Upper lobe of right lung (tissue), 1 donor: Measurements from ENCODE around the gene ZCRB1. TPM values are rescaled to one million over a fixed set of nuclear protein-coding genes. Genes with fewer than 3 reads are reported as not detected.
"Not testable (repeated sequence)": the region's sequence is repeated elsewhere in the genome, so short reads cannot be mapped to it uniquely, and the experiment has no call there.

ENCODE experiments used
- ATAC-seq: fragments of 200-7000 bp; cut with Tn5 transposase; one replicate; pipeline ENCODE4 v1.9.1; 2020; ENCODE audit warnings: mild to moderate bottlenecking, moderate library complexity
- DNase-seq: peaks from one replicate; pipeline ENCODE4 v3.0.0-alpha.2; 2020
- H3K27ac ChIP-seq: fragments of 200-600 bp; one replicate; pipeline ENCODE4 v1.8.0; 2022
- H3K27me3 ChIP-seq: fragments of 200-600 bp; one replicate; pipeline ENCODE4 v1.8.0; 2022; ENCODE audit warnings: mild to moderate bottlenecking
- H3K36me3 ChIP-seq: fragments of 200-600 bp; one replicate; pipeline ENCODE4 v1.8.0; 2022
- H3K4me1 ChIP-seq: fragments of 200-600 bp; one replicate; pipeline ENCODE4 v1.8.0; 2022
- H3K4me3 ChIP-seq: fragments of 200-600 bp; one replicate; pipeline ENCODE4 v1.8.0; 2022; ENCODE audit warnings: mild to moderate bottlenecking
- H3K9me3 ChIP-seq: fragments of 200-600 bp; one replicate; pipeline ENCODE4 v1.8.0; 2022
- intact Hi-C: fragments of 100-400 bp; cut with DNase I; formaldehyde crosslinking; loops from one replicate; pipeline ENCODE4 v1.11.0; 2022
- total RNA-seq: library from RNA; stranded (reverse); fragmentation: NEBNext Ultra II Directional; extraction: Animal tissue kit (Norgen Biotek cat#: 25700); gene quantifications from one replicate; pipeline ENCODE4 v1.2.1, GENCODE V29; 2021
- TF ChIP-seq, protein P1 (sequence below): fragments of 200-600 bp; IDR thresholded peaks from one replicate; pipeline ENCODE4 v1.8.0; 2022; ENCODE audit warnings: antibody characterized with exemption
- donor health status: DM: no; HTN: yes; CAD: no; lungs with severe emphysema.

The ZCRB1 gene
- total RNA-seq, 1 donor from 2014 or later = 36.2 TPM

DNA sequence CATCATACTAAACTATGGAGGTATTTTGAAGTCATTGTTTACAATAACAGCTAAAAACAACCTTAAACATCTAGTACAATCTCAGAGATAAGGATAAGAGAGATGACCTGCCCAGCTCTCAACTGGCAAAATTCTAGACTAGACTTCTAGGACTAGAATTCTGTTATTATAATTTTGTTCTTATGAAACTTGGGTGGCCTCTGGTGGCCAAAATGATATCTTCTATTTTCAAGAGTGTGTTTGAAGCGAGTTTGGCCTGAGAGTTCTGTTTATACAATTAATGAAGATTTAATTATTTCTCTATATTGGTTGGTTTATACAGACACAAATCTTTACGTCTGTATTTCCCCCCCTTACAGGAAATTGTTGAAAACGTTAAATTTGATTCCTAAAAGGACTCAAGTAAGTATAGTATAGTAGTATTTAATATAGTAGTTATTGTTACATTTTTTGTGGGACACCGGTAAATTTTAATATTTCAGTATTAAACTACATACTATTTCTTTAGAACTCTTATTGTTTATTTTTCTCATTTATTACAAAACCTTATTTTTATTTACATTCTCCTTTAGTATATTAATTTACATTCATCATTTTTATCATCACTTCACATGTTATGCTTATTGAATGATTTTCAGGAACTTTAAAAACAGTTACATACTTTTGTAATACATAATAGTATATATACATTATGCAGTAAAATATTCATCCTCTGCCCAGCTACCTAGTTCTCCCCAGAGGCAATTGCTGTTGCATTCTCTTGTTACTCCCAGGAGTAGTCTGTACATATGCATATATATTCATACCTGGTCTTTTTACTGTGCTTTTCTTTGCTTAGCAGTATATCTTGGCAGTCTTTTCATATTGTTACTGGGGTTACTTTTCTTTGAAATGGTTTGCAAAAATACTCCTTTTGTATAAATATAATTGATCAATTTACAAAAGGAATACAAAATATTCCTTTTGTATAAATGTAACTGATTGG, 6.7 kb upstream of the ZCRB1 start:
- TF ChIP-seq, protein P1, sequence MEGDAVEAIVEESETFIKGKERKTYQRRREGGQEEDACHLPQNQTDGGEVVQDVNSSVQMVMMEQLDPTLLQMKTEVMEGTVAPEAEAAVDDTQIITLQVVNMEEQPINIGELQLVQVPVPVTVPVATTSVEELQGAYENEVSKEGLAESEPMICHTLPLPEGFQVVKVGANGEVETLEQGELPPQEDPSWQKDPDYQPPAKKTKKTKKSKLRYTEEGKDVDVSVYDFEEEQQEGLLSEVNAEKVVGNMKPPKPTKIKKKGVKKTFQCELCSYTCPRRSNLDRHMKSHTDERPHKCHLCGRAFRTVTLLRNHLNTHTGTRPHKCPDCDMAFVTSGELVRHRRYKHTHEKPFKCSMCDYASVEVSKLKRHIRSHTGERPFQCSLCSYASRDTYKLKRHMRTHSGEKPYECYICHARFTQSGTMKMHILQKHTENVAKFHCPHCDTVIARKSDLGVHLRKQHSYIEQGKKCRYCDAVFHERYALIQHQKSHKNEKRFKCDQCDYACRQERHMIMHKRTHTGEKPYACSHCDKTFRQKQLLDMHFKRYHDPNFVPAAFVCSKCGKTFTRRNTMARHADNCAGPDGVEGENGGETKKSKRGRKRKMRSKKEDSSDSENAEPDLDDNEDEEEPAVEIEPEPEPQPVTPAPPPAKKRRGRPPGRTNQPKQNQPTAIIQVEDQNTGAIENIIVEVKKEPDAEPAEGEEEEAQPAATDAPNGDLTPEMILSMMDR = peak; percentile 71
- Histone ChIP-seq H3K4me3 (no peak overlapping the region), H3K4me1 (peaks cover 19% of the 10 kb centered on the region), H3K27ac (no peak overlapping the region), H3K36me3 (peaks cover 20% of the 10 kb centered on the region), H3K27me3 (no peaks in the 10 kb centered on the region), H3K9me3 (no peaks in the 10 kb centered on the region)
- intact Hi-C loops = loop anchor here (10.0 kb wide), 1 partner anchor 198 kb away; no protein-coding TSS in a partner anchor
- DNase-seq (no peak), ATAC-seq (peak; percentile 50)

DNA sequence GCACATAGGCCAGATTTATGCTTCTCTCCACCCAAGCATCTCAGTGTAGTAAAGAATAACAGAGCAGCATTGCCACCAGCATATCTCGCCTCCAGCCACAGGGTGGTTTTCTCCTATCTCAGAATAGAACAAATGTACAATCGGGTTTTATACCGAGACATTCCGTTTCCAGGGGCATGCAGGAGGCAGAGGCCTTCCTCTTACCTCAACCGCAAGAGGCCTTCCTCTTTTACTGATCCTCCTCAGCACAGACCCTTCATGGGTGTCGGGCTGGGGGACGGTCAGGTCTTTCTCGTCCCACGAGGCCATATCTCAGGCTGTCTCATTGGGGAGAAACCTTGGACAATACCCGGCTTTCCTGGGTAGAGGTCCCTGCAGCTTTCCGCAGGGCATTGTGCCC, 4.2 kb upstream of the ZCRB1 start:
- H3K27me3 ChIP-seq, H3K4me3 ChIP-seq, H3K9me3 ChIP-seq, ATAC-seq, H3K27ac ChIP-seq, H3K36me3 ChIP-seq, DNase-seq: not testable (repeated sequence)
- intact Hi-C loops = loop anchor here (10.0 kb wide), 1 partner anchor 195 kb away; no protein-coding TSS in a partner anchor
- H3K4me1 ChIP-seq = peaks cover 32% of the 10 kb centered on the region

DNA sequence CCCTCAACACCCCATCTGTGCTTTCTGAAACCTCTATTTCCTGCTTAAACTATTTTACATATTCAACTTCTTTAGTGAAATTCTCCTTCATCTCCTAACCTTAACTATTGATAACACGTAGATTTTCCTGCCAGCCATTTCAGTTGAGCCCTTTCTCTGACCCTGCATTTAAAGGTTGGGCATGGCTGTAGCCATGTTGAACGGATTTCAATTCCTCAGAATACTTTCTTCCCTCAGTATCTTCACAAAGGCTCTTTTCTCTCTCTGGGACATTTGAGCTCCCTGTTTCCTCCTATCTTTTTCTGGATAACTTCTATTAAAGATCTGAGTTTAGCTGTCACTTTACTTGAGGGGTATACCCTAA, 1.3 kb upstream of the ZCRB1 start:
- DNase-seq (no peak), ATAC-seq (no peak)
- Histone ChIP-seq H3K27me3 (no peaks in the 10 kb centered on the region), H3K36me3 (peaks cover 11% of the 10 kb centered on the region), H3K4me1 (peaks cover 32% of the 10 kb centered on the region), H3K9me3 (no peaks in the 10 kb centered on the region), H3K4me3 (peak overlapping the region; percentile 86), H3K27ac (peak overlapping the region; percentile 89)
- intact Hi-C loops = no loop called here
- TF ChIP-seq, protein P1 = no peak

DNA sequence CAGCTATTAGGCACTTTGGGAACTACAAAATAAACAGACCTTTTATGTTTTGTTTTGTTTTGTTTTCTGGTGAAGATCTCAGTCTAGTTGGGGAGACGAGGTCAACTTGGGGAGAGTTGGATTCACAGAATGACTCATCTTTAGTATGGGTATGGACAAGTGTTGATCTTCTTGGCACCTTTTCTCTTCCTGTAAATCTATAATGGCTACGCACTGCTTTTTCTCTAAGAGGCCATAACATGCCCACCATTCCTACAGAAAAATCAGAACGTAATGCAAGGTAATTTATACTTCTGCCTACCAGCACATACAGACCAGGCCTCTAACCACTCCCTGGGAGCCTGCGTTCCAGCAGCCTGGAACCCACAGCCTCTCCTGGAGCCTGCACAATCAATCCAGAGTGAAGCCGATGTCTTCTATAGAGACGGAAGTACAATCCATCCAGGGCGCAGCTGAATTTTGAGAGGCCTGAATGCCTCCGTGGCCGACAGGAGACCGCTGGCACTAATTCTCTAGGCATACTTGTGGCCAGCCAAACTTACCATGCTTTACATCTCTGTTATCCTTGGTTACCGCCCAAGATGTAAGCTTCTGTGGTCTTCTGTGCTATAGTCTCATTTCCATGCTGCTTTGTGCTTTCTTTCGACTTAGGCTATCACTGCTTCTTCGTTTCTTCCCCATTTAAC, 790 bp upstream of the ZCRB1 start:
- intact Hi-C loops = no loop called here
- Histone ChIP-seq H3K4me3 (peak overlapping the region; percentile 86), H3K4me1 (peaks cover 28% of the 10 kb centered on the region), H3K27me3 (no peaks in the 10 kb centered on the region), H3K36me3 (peaks cover 11% of the 10 kb centered on the region), H3K9me3 (no peaks in the 10 kb centered on the region), H3K27ac (peak overlapping the region; percentile 89)
- DNase-seq (no peak), ATAC-seq (peak; percentile 47)
- TF ChIP-seq, protein P1 = no peak

DNA sequence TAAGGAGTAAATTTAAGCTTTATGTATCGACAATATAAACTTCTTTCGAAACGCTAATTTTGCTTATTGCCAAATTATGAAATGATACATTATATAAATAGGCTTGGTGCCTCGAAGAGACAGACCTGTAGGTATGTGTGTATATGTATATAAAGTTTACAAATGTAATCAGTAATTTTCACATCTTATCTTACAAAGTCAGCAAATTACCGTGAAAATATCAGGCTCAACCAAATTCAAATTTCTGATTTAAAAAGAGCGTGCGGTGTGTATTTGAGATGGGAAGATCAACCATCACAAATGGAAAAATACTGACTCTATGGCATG, 605 bp downstream of the ZCRB1 start:
- intact Hi-C loops = no loop called here
- no peaks in the 10 kb centered on the region for H3K9me3 ChIP-seq
- peaks cover 28% of the 10 kb centered on the region for H3K4me1 ChIP-seq
- H3K4me3 ChIP-seq = peak overlapping the region; percentile 86
- DNase-seq (no peak), ATAC-seq (no peak)
- peak overlapping the region; percentile 89 for H3K27ac ChIP-seq
- H3K27me3 ChIP-seq = no peaks in the 10 kb centered on the region
- peaks cover 22% of the 10 kb centered on the region for H3K36me3 ChIP-seq
- TF ChIP-seq, protein P1 = no peak

DNA sequence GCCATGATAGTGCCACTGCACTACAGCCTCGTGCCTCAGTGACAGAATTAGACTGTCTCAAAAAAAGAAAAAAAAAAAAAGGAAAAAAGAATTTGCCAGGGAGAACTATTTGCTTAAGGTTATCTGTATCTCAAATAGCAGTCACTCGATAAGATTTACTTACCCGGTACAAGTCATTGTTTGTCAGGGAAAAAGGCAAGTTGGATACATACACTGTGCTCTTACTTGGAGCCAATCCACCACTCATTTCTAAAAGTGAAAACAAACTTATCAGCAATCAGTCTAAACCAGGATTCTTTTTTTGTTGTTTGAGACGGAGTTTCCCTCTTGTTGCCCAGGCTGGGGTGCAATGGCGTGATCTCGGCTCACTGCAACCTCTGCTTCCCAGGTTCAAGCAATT, 2.0 kb downstream of the ZCRB1 start:
- H3K27ac ChIP-seq = no peak overlapping the region
- no peak overlapping the region for H3K4me3 ChIP-seq
- peaks cover 22% of the 10 kb centered on the region for H3K36me3 ChIP-seq
- H3K9me3 ChIP-seq = no peaks in the 10 kb centered on the region
- no peak for DNase-seq
- no peaks in the 10 kb centered on the region for H3K27me3 ChIP-seq
- peaks cover 28% of the 10 kb centered on the region for H3K4me1 ChIP-seq
- no peak for ATAC-seq
- intact Hi-C loops = no loop called here
- TF ChIP-seq, protein P1 = no peak
